SU-DHL-6 (cell line): ENCODE data around the gene ANK3.

Experiments
- H2AFZ ChIP-seq: fragments of 200-600 bp; sonication (generic); 2 replicates; pipeline ENCODE4 v1.6.1; 2014; ENCODE audit warnings: low read depth, mild to moderate bottlenecking, moderate library complexity, mixed read lengths, antibody characterized with exemption, low read length; ENCODE audit not compliant: severe bottlenecking
- H3F3A ChIP-seq: fragments of 200-600 bp; shearing (Covaris generic); 2 replicates; pipeline ENCODE4 v1.6.0; 2016; ENCODE audit warnings: antibody characterized with exemption, mild to moderate bottlenecking; ENCODE audit not compliant: insufficient read depth
- H3K27ac ChIP-seq: fragments of 200-600 bp; sonication (generic); 2 replicates; pipeline ENCODE4 v1.5.1; 2016; ENCODE audit warnings: low read depth, mild to moderate bottlenecking, low read length, moderate library complexity, mixed read lengths
- H3K27me3 ChIP-seq: fragments of 200-600 bp; sonication (generic), shearing (Covaris generic); 2 replicates; pipeline ENCODE4 v1.6.0; 2014; ENCODE audit warnings: mild to moderate bottlenecking, low read length
- H3K36me3 ChIP-seq: fragments of 200-600 bp; sonication (generic); 2 replicates; pipeline ENCODE4 v1.6.1; 2014; ENCODE audit warnings: mild to moderate bottlenecking, low read length, mixed read lengths
- H3K4me2 ChIP-seq: fragments of 300-600, 200-600 bp; shearing (Covaris generic), sonication (generic); 2 replicates; pipeline ENCODE4 v1.6.0; 2014; ENCODE audit warnings: low read length, low read depth, mild to moderate bottlenecking; ENCODE audit not compliant: poor library complexity, severe bottlenecking
- H3K4me3 ChIP-seq: fragments of 200-600 bp; sonication (generic); 2 replicates; pipeline ENCODE4 v1.5.1; 2014; ENCODE audit warnings: antibody characterized with exemption, low read length, mild to moderate bottlenecking, mixed read lengths; ENCODE audit not compliant: insufficient read depth, poor library complexity, severe bottlenecking
- H3K79me2 ChIP-seq: fragments of 200-600 bp; sonication (generic); 2 replicates; pipeline ENCODE4 v1.6.1; 2014; ENCODE audit warnings: mild to moderate bottlenecking, low read length, moderate library complexity; ENCODE audit not compliant: insufficient read depth
- H3K9ac ChIP-seq: fragments of 200-600 bp; sonication (generic); 2 replicates; pipeline ENCODE4 v1.7.0; 2014; ENCODE audit warnings: mild to moderate bottlenecking, low read length
- H3K9me2 ChIP-seq: fragments of 200-600 bp; sonication (generic); replicated peaks from 2 replicates; pipeline ENCODE4 v1.6.1; 2014; ENCODE audit warnings: low read length; ENCODE audit not compliant: insufficient read depth
- H3K9me3 ChIP-seq: fragments of 200-600 bp; sonication (generic); 2 replicates; pipeline ENCODE4 v1.6.1; 2014; ENCODE audit warnings: low read length, mixed read lengths; ENCODE audit not compliant: insufficient read depth
- H4K20me1 ChIP-seq: fragments of 200-600 bp; sonication (generic); 2 replicates; pipeline ENCODE4 v1.6.1; 2014; ENCODE audit warnings: low read depth, mild to moderate bottlenecking, antibody characterized with exemption, low read length, moderate library complexity, mixed read lengths
- EZH2phosphoT487 ChIP-seq: fragments of 200-600 bp; sonication (generic), shearing (Covaris generic); conservative IDR thresholded peaks from 2 replicates; pipeline ENCODE4 v1.6.1; 2018; ENCODE audit warnings: mild to moderate bottlenecking, antibody characterized with exemption, low read length, moderate library complexity, mixed read lengths
- TF ChIP-seq, protein P1 (sequence below): fragments of 200-600 bp; sonication (generic); IDR thresholded peaks from one replicate; pipeline ENCODE4 v1.5.1; 2017; ENCODE audit warnings: antibody characterized with exemption, mild to moderate bottlenecking, low read length, moderate library complexity; ENCODE audit not compliant: insufficient read depth, poor library complexity, severe bottlenecking

Gene ANK3

DNA sequence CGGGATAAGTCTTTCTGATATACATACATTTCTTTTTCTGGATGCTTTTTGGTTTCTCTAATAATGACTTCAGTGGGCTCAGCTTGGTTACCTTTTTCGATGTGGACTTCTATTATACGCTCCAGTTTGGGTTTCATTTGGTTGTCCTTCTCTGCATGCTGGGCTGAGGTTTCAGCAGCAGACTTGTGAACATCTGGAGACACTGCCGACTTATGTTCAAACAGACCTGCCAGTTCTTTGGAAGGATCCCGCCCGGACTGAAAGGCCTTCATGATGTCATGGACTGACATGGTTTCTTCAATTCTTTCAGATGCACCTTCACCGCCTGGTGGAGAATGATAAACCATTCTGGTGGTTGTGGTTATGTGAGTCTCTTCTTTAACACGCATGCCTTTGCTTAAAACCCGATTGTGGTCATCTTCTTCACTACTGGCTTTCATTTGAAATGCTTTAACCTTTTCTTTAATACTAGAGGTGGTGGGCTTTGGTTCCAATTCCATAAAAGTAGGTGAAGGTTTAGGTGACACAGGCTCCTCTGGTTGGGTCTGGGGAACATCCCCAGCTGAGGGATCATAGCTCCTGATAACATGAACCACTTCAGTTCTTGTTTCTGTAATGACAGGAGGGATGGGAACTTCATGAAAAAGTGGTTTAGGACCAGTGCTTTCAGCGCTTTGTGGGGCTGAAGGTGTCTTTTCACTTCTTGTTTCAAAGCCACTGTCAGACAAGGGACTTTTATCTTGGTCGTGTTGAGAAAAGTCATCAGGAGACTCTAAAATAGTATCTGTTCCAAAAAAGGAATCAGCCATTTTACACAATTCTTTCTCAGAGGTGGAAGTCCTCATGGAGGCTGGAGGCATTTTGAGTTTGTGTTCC lies 315.7 kb downstream of the ANK3 start:
- Histone ChIP-seq H3K27me3 (no peaks in the 10 kb centered on the region), H3K4me2 (no peak overlapping the region), H3K27ac (no peak overlapping the region), H3K9ac (no peak overlapping the region), H3K4me3 (no peak overlapping the region), H3K36me3 (no peaks in the 10 kb centered on the region), H3K9me3 (no peaks in the 10 kb centered on the region), H3K79me2 (no peaks in the 10 kb centered on the region), H2AFZ (no peak overlapping the region), H3K9me2 (no peaks in the 10 kb centered on the region), H3F3A (no peaks in the 10 kb centered on the region), H4K20me1 (no peaks in the 10 kb centered on the region)
- TF ChIP-seq EZH2phosphoT487: no peak
- TF ChIP-seq, protein P1, sequence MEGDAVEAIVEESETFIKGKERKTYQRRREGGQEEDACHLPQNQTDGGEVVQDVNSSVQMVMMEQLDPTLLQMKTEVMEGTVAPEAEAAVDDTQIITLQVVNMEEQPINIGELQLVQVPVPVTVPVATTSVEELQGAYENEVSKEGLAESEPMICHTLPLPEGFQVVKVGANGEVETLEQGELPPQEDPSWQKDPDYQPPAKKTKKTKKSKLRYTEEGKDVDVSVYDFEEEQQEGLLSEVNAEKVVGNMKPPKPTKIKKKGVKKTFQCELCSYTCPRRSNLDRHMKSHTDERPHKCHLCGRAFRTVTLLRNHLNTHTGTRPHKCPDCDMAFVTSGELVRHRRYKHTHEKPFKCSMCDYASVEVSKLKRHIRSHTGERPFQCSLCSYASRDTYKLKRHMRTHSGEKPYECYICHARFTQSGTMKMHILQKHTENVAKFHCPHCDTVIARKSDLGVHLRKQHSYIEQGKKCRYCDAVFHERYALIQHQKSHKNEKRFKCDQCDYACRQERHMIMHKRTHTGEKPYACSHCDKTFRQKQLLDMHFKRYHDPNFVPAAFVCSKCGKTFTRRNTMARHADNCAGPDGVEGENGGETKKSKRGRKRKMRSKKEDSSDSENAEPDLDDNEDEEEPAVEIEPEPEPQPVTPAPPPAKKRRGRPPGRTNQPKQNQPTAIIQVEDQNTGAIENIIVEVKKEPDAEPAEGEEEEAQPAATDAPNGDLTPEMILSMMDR: no peak

DNA sequence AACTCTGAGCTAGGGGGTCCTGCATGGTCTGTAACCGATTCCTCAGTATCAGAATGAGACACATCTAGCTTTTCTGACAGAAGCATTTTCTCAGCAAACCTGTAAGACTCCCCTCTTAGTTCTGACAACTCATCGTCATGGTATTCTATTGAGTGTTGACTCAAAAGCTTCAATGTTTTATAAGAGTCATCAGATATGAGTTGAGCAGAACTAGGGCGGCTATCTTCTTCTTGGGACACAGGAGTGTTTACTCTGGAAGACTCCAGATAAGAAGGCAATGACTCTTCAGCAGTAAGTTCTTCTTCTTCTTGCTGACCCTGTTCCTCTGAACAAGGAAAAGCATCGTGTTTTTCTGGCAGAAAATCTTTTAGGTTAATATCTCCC lies 316.3 kb downstream of the ANK3 start:
- Histone ChIP-seq H3K4me3 (no peak overlapping the region), H3K9me3 (no peaks in the 10 kb centered on the region), H3K27ac (no peak overlapping the region), H3K9ac (no peak overlapping the region), H3K9me2 (no peaks in the 10 kb centered on the region), H3F3A (no peaks in the 10 kb centered on the region), H3K27me3 (no peaks in the 10 kb centered on the region), H3K79me2 (no peaks in the 10 kb centered on the region), H3K36me3 (no peaks in the 10 kb centered on the region), H3K4me2 (no peak overlapping the region), H4K20me1 (no peaks in the 10 kb centered on the region), H2AFZ (no peak overlapping the region)
- no peak for TF ChIP-seq EZH2phosphoT487
- TF ChIP-seq, protein P1: no peak

GRCh38 chr10:60069311-60069710 lies 320.4 kb downstream of the ANK3 start:
- Histone ChIP-seq H2AFZ (no peak overlapping the region), H3K27ac (no peak overlapping the region), H3K36me3 (no peaks in the 10 kb centered on the region), H3K9me2 (no peaks in the 10 kb centered on the region), H3K79me2 (no peaks in the 10 kb centered on the region), H3K9me3 (no peaks in the 10 kb centered on the region), H3K4me3 (no peak overlapping the region), H3F3A (no peaks in the 10 kb centered on the region), H3K4me2 (no peak overlapping the region), H3K27me3 (no peaks in the 10 kb centered on the region), H4K20me1 (no peaks in the 10 kb centered on the region), H3K9ac (no peak overlapping the region)
- TF ChIP-seq, protein P1: no peak
- no peak for TF ChIP-seq EZH2phosphoT487
